ENCODE results near the gene TRMT1.
A peak's percentile ranks its signal among the peaks of the same experiment; 100 is the strongest.

Gene TRMT1

DNA sequence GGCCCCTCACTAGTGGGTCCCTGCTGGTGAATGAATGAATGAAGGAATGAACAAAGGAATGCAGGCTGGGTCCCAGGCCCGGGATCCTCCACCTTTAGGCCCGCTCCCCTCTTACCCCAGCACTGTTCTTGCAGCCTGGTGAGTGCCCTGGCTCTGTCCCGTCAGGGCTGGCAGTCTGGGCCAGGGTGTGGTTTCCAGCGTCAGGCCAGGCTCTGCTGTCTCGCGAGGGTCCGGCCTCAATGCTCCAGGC is 14.2 kb downstream of the TRMT1 start:
- DNase-seq (ENCODE audit: low spot score): no peak

DNA sequence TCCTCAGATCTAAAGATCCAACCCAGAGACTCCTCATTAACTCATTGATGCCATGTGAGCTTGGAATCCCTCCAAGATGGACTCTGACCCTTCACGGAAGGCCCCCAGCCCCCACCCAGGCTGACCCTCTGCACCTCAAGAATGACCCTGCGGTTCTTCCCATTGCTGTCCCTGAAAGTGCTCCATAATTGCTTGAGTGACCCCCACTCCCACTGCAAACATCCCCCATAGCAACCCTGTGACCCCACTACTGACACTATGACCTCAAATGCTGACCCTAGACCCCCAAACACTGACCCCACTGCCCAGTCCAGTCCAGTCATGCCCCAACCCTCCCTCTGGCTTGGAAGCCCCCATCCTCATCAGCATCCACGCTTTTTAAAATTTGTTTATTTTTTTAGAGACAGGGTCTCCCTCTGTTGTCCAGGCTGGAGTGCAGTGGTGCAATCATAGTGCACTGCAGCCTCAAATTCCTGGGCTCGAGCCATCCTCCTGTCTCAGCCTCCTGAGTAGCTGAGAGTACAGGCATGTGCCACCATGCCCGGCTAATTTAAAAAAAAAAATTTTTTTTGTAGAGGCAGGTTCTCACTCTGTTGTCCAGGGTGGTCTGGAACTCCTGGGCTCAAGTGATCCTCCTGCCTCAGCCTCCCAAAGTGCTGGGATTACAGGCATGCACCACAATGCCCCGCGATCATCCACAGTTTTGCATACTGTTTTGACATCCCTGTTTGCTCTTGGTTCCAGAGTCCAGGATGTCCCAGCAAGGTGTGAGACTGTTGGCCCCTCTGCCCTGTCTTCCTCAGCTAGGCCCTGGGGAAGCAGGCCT is 14.7 kb downstream of the TRMT1 start:
- DNase-seq (ENCODE audit: low spot score): no peak

DNA sequence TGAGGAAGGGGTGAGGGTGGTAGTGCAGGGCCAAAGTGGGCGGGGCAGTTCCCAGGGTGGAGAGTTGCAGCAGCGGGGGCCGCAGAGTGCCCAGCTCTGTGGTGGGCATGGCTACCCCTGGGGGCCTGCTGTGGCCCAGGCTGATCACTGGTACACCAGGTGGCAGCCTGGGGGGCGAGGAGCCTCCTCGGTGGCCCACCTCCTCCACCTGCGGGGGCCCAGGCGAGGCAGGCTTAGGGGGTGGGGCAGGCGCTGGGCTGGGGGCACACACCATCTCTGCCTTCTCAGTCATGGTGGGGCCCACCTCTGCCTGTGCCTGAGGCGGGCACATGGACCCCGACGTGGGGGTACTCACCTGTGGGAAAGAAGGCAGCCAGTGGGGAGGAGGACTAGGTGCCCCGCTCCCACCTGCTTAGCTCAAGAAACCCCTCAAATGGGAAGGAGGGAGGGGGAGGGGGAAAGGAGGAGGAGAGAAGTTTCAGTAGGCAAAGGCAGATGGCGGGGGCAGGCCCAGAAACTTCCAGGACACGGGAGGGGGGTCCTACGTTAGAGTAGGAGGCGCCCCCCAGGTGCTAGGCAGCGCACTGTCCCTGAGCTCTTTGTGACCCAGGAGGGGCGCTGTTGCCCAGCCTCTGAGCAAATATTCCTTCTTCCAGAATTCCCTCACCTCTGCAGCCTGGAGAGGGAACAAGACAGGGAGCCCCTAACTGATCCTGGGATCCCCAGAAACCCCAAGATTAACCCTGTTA is 15.5 kb downstream of the TRMT1 start:
- no peak for DNase-seq (ENCODE audit: low spot score)

DNA sequence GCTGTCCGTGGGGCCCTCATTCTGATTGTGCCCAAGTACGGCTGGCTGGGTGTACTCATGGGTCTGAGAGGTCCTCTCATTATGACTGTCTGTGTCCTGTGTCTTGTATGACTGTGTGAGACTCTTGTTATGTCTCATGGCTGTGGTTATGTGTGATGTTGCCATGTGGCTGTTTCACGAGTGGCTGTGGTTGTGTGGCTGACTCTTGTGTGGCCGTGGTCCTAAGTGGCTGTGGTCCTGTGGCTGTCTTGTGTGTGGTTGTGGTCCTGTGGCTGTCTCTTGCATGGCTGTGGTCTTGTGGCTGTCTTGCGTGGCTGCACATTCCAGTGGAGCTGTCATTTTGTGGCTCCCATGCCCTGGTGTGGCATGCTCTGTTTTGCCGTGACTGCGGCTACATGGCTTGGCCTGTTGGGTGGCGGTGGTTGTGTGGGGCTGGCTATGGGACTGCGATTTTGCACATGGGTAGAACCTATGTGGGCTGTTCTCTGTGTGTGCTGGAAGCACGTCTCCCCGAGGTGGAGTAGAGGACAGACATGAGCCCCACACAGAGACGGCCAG is 16.4 kb downstream of the TRMT1 start:
- peak; percentile 86 for DNase-seq (ENCODE audit: low spot score)

DNA sequence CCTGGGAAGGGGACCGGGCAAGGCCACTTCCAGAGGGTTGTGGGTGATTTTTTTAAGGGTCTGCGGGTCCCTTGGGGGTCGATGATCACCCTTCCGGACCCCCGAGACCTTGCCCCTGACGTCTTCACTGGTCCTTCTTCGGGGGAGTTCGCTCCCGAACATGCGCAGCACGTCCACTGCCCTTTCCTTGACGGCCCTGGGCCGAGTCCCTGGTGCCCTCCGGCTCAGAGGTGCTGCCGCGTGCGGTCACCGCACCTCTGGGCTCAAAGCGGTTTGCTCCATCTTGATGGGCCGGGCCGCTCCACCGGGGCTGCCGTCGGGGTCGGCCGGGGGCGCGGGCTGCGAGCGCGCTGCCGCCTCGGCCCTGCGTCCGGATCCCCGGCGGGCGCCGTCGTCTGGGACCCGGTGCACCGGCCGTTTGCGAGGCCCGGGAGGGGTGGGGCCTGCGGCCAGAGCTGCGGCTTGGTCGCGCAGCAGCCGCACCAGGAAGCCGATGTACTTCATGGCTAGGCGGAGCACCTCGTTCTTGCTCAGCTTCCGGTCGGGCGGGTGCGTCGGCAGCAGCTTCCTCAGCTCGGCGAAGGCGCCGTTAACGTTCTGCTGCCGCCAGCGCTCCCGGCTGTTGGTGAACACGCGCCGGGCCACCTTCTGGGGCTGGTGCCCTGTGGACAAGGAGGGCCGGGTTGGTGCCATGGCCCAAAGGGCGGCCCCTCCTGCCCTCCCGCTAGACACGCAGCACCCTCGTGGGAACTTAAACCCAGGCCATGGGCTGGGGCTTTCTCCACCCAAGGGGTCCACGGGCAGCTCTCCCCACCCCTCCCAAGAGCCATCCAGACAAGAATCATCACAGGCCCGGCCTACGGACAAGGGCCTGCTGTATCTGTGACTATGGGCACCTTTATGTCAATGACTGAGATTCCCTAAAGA is 17.2 kb downstream of the TRMT1 start:
- peak; percentile 82 for DNase-seq (ENCODE audit: low spot score)

DNA sequence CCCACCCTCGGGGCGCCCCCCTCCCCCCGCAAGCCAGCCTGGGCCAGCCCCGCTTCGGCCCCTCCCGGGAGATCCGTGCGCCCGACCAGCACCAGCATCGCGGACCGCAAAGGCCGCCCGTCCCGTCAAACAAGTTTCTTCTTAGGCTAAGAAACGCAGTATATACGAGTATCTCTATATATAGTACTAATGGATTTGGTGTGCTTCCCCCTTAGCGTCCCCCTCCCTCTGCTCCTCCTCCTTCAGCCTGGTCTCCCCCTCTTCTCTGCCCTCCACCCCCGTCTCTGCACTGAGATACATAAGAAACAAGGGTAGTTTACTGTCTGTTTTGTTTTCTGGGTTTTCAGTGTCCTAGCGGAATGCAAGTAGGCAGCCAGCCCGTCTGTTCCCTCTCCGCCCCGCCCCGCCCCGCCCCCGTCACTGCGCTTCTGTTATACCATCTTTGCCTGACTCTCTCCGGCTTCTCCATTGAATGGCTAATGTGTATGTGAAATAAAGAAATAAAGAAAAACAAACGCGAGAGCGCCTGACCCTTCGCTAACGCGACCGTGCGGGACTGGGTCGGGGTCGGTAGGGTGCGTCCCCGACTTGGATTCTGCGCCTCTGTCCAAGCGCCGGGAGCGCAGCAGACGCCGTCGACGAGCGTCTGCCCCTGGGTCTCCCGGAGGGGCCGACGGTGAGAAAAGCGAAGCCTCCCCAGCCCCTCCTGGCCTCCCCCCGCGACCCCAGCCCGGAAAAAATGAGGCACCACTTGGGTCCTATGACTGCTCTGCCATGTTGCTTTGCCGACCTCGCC is 18.1 kb downstream of the TRMT1 start:
- peak; percentile 37 for DNase-seq (ENCODE audit: low spot score)

DNA sequence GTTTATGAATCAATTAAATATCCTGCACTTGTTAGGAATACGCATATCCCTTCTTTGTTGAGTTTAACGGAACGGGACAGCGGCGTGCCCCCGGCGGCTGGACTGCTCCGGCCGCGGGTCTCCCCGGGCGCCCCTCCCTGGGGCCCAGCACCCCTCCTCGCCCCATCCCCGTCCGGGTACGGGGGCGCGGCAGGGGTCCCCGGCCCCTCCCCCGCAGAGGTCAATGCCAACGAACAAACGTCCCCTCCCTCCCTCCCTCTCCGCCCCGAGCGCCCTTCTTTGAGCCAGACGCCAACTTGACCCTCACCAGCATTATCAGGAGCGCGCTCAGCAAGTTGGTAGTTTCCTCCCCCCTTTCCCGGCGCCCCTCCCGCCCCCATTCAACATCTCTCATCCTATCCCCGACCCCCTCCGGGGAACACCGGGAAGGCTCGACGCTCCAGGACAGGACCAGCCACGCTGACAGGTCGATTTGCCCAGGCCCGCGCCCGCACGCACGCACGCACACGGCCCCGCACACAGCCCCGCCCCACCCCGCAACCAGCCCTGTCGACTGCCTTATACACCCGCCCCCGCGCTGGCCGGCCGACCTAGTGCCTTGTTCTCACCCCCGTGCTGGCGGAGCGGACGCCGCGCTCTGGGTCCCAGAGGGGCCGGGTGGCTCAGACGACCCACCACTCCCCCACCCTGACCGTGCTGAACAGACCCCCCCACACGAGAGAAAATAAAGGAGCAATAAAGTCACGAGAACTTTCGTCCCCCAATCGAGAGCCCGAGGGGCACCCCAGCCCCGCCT is 18.9 kb downstream of the TRMT1 start:
- DNase-seq (ENCODE audit: low spot score): no peak

DNA sequence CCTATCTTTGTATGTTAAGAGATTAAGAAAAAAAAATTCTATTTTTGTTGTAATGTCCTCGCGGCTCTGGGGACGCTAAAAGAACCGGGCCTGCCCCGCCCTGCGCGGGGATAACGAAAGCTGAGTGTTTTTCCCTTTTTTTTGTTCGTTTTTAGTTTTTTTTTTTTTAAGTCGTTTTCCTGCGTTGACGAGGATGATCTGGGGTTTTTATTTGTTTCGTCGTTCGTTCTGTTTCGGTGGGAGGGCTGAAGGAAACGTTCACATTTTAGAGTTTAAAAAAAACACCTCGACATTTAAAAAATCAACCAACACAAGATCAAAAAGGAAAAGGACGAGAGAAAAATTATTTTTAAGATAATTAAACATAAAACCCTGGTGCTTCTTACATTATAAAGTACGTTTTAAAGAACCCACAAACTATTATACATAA is 19.5 kb downstream of the TRMT1 start:
- DNase-seq (ENCODE audit: low spot score): no peak

DNA sequence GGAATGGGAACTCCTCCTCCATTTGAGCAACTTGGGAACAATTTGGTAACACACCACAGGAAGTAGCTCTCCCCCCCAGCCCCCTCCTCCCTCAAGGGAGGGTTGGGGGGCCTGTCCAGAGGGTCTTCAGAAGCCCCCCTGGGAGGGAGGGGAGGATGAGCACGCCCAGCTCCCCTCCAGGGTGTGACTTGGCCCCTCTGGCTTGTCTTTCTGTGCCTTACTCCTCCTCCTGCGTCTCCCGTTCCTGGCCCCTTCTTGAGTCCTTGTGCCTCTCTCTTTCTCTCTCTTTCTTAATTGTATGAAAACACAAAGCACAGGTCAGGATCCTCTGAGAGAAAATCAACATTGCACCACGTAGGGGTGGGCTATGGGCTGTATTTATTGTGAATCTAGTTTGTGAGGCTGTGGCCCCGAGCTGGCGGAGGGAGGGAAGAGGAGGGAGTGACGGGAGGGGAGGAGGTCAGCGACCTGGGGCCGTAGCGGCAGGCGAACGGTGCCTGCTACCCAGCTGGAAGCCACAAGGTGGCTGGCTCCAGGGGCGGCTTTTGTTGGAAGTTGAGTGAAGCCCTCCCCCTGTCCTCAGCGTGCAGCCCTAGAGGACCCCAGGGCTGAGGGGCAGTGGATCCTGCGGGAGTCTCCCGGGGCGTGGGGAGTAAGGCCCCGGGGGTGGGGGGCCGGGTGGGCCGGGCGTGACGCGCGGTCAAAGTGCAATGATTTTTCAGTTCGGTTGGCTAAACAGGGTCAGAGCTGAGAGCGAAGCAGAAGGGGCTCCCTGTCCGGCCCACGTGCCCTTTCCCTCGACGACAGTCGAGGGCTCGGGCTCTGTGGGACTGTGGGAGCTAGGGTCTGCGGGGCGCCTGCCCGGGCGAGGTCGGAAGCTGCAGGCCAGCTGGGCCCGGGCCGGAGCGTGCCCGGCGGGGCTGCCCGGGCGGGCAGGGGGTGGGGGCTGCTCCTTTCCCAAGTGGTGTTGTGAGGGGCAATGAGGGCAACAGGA is 20.3 kb downstream of the TRMT1 start:
- DNase-seq (ENCODE audit: low spot score): no peak

DNA sequence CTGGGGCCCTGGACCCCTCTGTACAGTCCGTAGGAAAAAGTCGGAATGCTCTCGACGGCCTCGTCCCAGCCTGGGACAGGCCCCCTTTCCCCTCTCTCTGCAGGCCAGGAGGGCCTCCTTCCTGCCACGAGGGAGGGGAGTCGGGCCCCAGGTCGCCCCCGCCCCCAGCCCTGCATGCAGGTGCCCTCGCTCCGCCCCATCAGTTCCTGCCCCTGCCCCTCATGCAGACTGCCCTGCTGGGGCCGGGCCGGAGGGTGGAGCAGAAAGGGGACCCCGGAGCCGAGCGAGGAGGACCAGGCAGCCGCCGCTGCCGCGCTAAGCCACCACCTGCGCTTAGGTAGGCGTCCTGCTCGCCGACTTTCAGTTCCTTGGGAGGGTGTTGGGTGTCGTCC is 21.2 kb downstream of the TRMT1 start:
- no peak for DNase-seq (ENCODE audit: low spot score)

DNA sequence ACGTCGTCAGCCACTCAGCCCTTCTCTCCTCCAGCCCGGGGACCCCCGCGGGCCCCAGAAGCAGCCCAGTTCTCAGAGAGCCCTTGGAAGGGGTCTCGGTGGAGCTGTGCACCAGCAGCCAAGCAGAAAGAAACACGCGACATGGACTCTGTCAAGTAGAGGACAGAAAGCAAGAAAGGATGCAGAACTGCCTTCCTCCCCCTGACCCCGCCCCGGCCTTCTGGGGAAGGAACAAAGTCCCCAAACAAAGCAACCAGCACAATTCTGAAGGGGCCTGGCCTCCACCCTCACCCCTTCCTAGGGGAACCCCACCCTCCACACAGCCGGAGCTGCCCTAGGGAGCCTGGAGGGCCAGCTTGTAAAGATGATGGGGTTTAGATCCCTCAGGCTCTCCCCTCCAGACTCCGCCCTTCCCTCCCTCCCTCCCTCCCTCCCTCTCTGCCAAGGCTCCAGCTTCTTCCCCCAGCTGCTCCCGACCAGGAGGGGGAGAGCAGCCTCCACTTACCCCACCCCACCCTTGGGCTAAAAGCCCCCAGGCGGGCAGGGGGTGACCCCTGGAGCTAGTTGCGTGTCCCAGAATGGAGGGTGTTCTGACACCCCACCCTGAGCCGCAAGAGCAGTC is 21.7 kb downstream of the TRMT1 start:
- no peak for DNase-seq (ENCODE audit: low spot score)

DNA sequence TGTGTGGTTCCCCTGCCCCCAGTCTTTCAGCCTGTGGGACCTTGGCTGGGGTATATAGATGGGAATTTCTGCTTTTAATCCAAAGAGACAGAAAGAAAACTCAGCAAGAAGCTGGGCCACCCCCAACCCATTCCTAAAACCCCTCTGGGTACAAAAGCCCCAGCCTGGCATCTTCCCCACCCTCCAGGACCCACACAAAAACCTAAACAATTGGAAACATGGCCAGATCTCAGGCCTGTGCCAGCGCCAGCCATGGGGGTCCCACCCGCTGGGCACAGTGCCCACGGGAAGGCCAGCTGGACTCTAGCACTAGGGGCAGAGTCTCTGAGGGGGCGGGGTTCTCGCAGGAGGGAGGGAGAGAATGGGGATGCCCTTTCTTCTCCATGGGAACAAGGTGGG is 22.4 kb downstream of the TRMT1 start:
- no peak for DNase-seq (ENCODE audit: low spot score)

DNA sequence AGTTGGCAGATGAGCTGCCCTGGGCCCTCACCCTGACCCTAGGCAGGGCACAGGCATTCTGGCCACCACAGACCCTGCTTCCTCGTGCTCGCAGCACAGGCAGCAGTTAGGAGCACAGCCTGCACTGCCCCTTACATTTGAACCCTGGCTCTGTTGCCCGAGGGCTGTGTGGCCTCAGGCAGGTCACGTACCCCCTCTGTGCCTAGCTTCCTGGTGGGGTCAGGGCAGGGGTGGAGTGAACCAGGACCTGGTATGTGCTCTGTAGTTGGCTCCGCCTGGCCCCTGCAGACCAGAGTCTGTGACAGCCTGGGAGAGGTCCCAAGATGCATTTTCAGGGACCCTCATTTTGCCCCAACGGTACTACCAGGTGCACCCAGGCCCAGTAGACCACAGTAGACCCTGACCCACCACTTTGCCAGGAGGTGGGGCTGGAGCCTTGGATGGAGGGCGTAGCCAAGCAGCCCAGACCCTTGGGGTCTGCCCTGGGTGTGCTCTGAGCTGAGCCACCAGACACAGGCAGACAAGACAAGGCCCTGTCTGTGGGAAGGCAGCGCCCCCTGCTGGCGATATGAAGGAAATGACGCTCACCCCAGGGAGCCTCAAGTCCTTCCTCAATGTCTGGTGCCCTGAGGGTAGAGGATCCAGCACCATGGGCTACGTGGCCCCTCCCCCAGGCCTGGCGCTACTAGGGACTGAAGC is 23.0 kb downstream of the TRMT1 start:
- DNase-seq (ENCODE audit: low spot score): peak; percentile 84

DNA sequence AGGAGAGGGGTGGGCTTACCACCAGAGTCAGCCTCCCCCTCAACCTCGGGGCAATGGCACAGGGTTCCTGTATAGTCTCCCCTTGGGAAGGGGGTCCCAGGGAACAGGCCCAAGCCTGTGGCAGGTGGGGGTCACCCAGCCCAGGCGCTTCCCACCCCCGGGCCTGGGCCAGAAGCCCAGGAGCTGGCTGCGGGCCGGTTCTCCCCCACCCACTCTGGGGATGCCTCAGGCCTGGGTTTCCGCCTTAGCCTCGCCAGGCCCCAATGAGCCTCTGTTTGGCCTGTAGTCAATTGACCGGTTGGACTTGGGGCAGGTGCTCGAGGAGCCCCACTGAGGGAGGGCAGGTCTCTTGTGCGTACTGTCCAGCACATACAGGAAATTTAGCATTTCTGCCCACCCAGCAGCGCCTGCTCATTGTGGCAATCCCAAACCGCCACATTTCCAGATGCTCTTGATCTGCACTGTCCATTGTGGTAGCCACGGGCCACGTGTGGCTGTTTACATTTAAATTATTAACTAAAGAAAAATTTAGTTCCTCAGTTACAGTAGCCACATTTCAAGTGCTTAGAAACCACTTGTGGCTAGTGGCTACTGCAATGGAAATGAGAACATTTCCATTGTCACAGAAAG is 23.8 kb downstream of the TRMT1 start:
- DNase-seq (ENCODE audit: low spot score): no peak

DNA sequence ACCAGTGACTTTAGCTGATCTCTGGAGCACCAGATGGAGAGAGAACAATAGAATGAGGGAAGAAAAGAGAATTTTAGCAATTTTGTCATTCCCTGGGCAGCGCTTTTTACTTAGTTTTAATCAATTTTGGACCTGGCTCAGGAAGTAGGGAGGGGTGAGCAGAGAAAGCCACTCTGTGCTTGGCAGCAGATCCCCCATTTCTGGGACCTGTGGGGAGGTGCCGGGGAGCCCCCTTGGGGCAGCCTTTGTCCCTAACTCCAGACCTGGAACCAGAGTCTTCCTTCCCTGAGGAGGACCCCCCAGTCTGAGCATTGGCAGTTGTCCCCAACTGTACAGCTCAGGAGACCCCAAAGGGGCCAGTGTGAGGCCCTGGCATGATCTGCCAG is 24.4 kb downstream of the TRMT1 start:
- DNase-seq (ENCODE audit: low spot score): no peak

DNA sequence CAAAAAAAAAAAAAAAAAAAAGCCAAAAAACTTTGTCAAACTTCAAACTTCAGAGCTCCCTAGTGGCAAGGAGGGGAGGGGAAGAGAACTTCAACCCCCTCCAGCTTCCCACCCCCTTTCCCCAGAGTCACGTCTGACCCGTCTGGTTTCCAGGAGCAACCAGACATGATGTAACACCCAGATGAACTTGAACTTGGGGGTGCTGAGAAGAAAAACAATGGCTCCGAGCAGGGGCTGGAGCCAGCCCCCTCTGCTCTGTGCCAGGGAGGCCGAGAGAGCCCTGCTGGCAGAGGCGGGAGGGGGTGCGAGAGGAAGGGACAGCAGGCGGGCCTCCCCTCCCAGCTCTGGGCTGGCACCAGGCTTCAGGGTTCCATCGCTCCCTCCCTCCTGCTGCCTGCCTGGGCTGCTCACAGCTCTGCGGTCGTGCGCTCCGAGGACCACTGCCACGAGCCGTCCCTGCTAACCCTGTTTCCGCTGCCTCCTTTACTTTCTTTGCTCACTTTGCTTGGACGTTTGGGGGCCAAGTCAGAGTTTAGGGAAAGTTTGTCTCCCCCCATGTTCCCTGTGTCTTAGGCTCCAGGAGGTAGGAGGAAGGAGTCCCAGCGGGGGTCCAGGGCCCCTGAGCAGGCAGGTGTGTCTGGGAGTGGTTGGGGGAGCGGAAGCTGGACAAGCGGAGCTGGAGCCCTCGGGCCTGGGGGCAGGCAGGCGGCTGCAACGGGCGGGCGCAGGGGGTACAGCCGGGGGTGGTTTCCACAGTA is 25.0 kb downstream of the TRMT1 start:
- no peak for DNase-seq (ENCODE audit: low spot score)
